Suprapubic skin (tissue), 4 donors: ENCODE results near the gene RRBP1.

ENCODE experiments used
- CTCF ChIP-seq, 2 donors: fragments of 200-600 bp in 1 of 2; fragments of 450-650 bp in 1 of 2; sonication (generic) in 1 of 2; IDR thresholded peaks; one replicate each; pipeline ENCODE4 v1.5.1; 2016 to 2019; ENCODE audit warnings: antibody characterized with exemption in 2 of 2, mild to moderate bottlenecking in 1 of 2, moderate library complexity in 1 of 2
- EP300 ChIP-seq: sonication (generic); formaldehyde crosslinking; IDR thresholded peaks from one replicate; pipeline ENCODE4 v1.6.1; 2017; ENCODE audit warnings: antibody characterized with exemption
- POLR2A ChIP-seq, 2 donors: fragments of 450-650 bp; IDR thresholded peaks; one replicate each; pipeline ENCODE4 v1.6.1; 2017; ENCODE audit warnings: antibody characterized with exemption in 2 of 2, mild to moderate bottlenecking in 2 of 2, moderate library complexity in 2 of 2
- POLR2AphosphoS5 ChIP-seq, 3 donors: sonication (generic); formaldehyde crosslinking; IDR thresholded peaks; one replicate each; pipeline ENCODE4 v1.6.1; 2017; ENCODE audit warnings: antibody characterized with exemption in 3 of 3

GRCh38 chr20:17622851-17623508 lies 59.1 kb downstream of the RRBP1 start:
- TF ChIP-seq CTCF (IDR thresholded peaks at IDR 0.05) (no peak), POLR2AphosphoS5 (IDR thresholded peaks at IDR 0.05) (no peak), POLR2A (IDR thresholded peaks at IDR 0.05) (no peak), EP300 (no peak)
